GM08714 (cell line): ENCODE measurements around the gene TP53RK.
A peak's percentile ranks its signal among the peaks of the same experiment; 100 is the strongest.

Experiments used
- H3K4me3 ChIP-seq: fragments of 200-500 bp; sonication (Bioruptor generic); 2 replicates; pipeline ENCODE4 v1.5.1; 2014; ENCODE audit warnings: mild to moderate bottlenecking, low read length, inconsistent platforms
- ZNF274 ChIP-seq: IDR thresholded peaks from 2 replicates; pipeline ENCODE4 v1.6.1; 2012; ENCODE audit warnings: mild to moderate bottlenecking, low read depth, low read length

TP53RK gene

DNA sequence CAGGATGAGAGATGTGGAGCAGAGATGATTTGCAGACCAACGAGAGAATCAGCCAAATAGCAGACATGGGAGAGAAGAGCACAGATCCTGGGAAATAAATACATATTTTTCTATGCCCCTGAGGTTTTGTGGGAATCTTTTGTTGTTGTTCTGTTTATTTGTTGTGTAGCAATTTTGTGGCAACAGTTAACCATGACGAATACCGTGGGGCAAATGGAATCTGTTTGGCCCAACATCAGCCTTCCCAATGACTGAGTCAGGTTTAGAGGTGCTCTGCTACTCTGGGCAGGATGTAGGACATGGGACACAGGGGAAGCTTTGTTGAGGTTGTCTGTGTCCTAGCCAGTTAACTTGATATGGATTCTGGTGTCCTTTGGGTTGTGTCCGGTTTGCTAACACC lies 12.3 kb upstream of the TP53RK start:
- no peak for TF ChIP-seq ZNF274
- H3K4me3 ChIP-seq: no peak overlapping the region

DNA sequence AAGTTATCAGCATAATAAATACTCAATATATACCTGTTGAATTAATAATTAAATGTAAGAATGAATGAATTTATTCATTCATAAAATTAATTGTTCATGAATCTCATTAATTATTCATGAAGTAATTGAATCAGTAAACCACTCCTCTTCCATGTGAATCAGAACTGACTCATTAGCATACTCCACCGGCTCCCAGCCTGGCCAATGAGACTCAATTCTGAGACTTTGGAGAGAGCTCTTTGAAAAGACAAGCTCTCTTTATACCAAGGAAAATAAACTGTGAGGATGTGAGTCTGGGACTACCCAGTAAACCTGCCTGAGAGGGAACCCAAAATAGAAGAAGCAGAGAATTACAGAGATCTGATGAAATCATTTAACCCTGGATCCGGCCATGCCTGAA lies 11.8 kb upstream of the TP53RK start:
- H3K4me3 ChIP-seq: no peak overlapping the region
- TF ChIP-seq ZNF274: no peak

DNA sequence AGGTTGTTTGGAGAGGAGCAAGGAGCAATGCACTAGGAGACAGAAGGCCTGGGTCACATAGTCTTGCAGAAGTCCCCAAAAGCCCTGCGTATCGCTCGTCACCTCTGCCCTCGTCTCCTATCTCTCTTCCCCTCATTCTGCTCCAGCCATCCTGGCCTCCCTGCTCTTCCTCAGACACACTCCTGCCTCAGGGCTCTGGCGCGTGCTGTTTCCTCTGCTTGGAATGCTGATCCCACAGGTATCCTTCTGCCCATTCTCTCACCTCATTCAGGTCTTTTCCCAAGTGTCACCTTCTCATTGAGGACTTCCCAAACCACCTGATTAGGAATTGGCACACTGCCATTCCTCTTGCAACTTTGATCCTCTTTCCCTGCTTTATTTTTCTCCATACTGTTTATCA lies 11.2 kb upstream of the TP53RK start:
- no peak overlapping the region for H3K4me3 ChIP-seq
- no peak for TF ChIP-seq ZNF274

DNA sequence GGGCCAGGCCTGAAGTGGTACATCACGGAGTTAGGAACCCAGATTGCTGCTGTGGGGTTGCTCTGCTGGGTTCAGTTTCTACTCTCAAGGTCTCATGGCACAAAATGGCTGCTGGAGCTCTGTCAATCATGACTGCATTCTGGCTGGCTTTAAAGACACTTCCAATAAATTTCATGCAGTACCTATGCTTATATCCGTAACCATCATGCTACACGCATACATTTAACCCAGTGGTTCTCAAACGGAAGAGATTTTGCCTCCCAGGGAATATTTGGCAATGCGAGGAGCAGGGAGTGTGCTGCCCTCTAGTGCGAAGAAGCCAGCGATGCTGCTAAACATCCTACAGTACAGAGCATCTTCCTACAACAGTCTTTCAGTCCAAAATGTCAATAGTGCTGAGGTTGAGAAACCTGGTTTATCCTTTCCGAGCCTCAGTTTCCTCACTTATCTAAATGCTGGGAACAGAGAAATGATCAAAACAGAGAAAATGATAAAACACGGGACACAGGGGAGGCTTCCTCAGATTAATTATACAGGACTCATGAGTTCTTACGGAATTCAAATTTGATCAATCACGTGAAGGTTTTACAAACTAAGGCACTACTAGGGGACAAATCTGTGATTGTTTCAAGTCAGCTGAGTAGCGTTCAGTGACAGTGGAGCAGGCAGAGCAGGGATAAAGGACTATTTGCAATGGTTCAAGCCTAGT lies 10.6 kb upstream of the TP53RK start:
- no peak for TF ChIP-seq ZNF274
- H3K4me3 ChIP-seq: no peak overlapping the region

DNA sequence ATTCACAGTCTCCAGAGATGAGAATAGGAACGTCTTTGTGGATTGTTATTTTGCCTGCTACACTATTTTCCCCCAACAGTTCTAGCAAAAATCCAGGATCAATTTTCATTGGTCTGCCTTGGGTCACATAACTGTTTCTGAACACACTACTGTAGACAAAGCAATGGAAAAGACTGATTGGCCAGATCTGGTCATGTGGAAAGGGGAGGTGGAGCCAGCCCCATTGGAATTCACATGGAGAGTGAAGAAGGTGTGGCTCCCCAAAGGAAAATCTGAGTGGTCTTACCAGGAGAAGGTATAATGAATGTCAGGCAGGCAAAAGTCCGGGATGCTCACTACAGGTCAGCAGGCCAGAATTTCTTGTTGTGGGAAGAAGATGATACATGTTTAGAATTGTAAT lies 9.5 kb upstream of the TP53RK start:
- no peak for TF ChIP-seq ZNF274
- H3K4me3 ChIP-seq: no peak overlapping the region

DNA sequence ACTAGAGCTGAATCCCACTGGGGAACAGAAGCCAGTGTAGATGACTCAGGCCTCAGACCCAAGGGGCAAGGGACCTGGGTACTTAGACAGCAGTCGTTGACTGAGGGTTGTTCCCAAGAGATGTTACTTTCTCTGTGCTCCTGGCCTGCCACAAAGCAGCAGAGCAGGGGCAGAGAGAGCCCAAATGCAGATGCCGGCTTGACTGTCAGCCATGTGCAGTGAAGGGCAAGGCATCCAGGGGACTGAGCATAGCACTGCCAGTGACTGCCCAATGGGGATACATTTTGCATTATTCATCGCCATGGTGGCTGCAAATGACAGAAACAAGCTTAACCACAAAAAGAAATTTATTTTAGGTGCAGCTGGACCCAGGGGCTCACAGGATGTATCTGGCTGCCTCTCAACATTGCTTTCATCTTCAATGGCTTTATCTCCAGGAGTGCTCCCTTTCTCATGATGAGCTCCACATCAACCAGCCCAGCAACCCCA lies 7.6 kb upstream of the TP53RK start:
- no peak overlapping the region for H3K4me3 ChIP-seq
- no peak for TF ChIP-seq ZNF274

DNA sequence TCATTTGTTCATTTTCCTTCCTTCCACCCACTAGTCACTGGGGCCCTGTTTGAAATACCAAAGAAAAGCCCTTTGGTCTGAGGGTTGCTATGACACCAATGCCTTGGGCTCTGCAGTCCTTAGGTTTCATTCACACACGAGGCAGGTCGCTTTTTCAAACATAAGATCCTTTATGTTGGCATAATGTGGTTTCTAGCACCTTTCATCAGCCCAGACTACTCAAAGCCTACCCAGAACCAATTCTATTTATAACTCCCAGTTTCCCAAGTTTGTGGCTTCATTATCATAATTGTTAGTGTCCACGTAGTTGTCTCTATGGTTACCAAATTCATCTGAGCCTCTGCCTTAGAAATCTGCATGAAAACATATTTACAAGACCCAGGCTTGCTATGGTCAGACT lies 6.6 kb upstream of the TP53RK start:
- H3K4me3 ChIP-seq: no peak overlapping the region
- TF ChIP-seq ZNF274: no peak

DNA sequence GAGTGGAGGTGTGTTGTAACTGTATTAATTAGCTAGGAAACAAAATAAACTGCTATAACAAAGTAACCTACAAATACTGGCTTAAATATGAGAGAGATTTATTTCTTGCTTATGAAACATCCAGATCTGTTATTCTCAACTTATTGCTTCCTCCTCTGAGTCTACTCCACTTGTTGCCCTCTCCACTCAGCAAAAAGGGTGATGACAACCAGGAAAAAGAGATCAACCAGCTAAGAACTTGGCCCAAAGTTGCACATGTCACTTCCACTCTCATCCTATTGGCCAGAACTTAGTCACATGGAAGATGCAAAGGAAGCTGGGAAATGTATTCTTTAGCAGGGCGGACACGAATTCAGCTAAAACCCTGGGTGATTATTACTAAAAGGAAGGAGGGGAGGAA lies 5.2 kb upstream of the TP53RK start:
- no peak for TF ChIP-seq ZNF274
- no peak overlapping the region for H3K4me3 ChIP-seq

DNA sequence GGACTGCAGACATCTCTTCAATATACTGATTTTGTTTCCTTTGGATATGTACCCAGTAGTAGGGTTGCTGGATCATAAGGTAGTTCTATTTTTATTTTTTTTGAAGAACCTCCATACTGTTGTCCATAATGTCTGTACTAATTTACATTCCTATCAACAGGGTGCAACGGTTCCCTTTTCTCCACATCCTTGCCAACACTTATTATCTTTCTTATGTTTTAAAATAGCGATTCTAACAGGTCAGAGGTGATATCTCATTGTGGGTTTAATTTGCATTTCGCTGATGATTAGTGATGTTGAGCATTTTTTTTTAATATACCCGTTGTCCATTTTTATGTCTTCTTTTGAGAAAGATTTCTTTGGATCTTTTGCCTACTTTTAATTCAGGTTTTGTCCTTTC lies 2.0 kb upstream of the TP53RK start:
- H3K4me3 ChIP-seq: no peak overlapping the region
- no peak for TF ChIP-seq ZNF274

DNA sequence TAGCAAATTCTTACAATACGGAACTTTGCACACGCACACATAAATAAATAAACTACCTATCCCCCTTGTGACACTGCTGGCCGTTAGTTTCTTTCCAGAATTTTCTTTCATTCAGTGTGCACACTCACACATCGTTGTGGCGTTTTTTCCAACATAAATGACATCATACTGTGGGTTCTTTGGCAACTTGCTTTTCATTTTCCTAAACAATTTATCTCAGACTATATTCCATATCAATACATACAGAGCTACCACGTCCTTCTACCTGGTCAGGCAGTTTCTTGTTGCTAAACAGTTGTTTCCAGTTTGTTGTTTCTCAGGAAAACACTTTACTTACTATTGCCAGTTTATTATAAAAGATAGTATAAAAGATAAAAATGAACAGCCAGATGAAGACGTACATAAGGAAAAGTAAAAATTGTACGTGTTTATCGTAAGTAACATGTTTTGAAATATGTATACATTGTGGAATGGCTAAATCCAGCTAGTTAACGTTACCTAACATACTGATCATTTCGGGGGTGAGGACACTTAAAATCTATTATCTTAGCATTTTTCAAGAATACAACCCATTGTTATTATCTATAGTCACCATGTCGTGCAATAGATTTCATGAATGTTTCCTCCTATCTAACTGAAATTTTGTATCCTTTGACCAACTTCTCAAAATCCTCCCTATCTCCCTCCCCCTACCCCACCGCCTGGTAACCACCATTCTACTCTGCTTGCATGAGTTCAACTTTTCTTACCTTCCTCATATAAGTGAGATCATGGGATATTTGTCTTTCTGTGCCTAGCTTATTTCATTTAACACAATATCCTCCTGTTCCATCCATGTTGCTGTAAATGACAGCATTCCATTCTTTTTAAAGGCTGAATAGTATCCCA lies 1.2 kb upstream of the TP53RK start:
- TF ChIP-seq ZNF274: no peak
- H3K4me3 ChIP-seq: peak overlapping the region; percentile 54; the same call in 1 of the 2 replicates

DNA sequence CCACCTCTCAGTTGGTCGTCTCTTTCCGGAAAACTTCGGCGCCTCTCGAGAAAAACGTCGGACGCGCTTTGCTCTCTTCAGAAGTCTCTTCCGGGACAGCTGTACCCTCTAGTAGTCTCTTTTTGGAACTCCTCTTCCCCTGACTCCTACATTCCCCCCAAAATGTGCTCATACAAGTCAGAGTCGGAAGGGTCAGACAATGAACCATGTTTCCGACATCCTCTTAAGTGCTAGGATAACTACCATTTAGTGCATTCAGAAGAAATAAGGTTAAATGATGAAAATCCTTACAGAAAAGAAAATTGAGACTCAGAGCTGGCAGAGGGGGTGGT lies 476 bp upstream of the TP53RK start:
- peak overlapping the region; percentile 54 for H3K4me3 ChIP-seq
- TF ChIP-seq ZNF274: no peak

DNA sequence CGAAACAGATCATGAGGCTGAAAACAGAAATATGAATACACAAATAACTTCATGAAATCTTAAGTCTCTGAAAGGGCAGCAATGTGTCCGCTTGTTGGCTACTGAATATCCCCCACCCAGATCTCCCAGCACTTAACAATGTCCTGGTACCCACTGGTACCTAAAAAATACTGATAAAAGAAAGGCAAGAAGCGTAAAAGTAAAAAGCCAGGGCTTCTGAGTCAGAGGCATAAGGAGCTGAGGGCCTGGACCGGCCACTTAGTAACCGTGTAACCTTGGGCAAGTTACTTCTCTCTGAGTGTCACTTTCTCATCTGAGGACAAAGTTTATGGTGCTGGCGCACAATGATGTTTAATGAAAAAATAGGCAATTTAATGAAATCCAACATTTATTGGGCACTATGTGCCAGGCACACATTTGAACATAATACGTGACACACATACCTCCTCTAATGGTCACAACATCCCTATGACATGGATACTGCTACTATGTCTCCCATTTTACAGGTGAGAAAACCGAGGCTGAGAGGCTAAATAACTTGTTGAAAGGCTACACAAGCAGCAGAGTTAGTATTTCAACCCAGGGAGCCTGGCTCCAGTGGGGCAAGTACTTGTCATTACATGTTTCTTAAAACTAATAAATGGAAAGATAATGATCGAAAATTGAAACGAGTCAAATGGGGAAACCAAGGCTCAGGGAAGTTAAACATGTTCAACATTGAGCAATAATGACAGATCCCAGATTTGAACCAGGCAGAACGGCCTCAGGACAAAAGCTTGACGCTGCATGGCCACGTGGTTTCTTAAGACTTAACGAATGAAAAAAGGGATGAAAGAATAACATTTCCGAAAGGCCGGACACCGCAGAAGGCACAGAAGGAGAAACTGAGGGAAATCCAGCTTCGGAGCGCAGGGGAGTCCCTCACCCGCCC lies 828 bp downstream of the TP53RK start:
- TF ChIP-seq ZNF274: no peak
- peak overlapping the region; percentile 98 for H3K4me3 ChIP-seq

DNA sequence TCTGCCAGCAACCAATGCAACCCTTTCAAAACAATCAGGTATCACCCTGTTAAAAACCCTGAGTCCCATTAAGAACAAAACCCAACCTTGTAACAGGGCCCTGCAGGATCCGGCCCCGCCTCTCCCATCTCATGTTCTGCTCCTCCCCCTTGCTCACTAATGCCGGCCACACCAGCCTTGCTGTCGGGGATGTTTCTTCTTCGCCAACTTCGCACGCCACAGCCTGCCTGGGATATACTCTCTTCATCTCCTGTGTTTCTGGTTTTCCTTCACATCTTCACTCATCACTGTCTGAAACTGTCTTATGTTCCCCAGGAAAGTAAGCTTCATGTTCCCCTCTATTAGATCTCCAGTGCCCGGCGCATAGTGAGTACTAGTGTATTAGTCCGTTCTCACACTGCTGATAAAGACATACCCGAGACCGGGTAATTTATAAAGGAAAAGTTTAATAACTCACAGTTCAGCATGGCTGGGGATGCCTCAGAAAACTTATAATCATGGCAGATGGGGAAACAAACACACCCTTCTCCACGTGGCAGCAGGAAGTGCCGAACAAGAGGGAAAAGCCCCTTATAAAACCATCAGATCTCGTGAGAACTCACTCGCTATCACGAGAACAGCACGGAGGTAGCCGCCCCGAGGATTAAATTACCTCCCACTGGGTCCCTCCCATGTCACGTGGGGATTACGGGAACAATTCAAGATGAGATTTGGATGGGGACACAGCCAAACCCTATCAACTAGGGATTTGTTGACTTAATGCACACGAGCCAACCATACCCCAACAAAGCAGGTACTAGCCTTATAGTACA lies 5.1 kb downstream of the TP53RK start:
- no peak for TF ChIP-seq ZNF274
- H3K4me3 ChIP-seq: no peak overlapping the region

DNA sequence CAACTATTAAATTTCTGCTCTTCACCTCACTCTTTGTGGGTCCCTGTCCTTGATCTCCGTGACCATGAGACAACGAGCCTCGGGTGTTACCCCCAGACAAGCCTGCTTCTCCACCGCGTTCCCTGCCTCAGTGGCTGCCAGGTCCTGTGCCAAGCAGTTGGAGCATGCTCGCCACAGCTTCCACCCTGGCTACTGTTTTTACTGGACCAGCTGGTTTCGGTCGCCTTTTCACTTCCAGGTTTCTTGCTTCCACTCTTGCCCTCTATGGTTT lies 5.6 kb downstream of the TP53RK start:
- TF ChIP-seq ZNF274: no peak
- no peak overlapping the region for H3K4me3 ChIP-seq
